Right lung (tissue), 5 donors: ENCODE results near the gene TRMT10B. TPM values are rescaled to one million over a fixed set of nuclear protein-coding genes. Genes with fewer than 3 reads are reported as not detected.
A peak's percentile ranks its signal among the peaks of the same experiment; 100 is the strongest.
"Not testable (repeated sequence)": the region's sequence is repeated elsewhere in the genome, so short reads cannot be mapped to it uniquely, and the experiment has no call there.

Experiments used
- DNase-seq, 2 donors: peaks; one replicate each; pipeline ENCODE4 v3.0.0-alpha.2; 2013
- polyA plus RNA-seq, 5 donors: library from polyadenylated mRNA; unstranded; fragments of 120-200 nt; gene quantifications; one replicate each; pipeline versions ENCODE4 v1.2.1 to v1.2.3, GENCODE V29; 2013; ENCODE audit warnings: inconsistent platforms in 1 of 5, low replicate concordance in 1 of 5; ENCODE audit not compliant: insufficient read length in 5 of 5, insufficient read depth in 1 of 5

The TRMT10B gene
- polyA plus RNA-seq, 5 donors, result 20.2 to 27.2 (median 23.8) TPM

GRCh38 chr9:37798677-37799076, 45.1 kb downstream of the TRMT10B start:
- DNase-seq, result no peak

DNA sequence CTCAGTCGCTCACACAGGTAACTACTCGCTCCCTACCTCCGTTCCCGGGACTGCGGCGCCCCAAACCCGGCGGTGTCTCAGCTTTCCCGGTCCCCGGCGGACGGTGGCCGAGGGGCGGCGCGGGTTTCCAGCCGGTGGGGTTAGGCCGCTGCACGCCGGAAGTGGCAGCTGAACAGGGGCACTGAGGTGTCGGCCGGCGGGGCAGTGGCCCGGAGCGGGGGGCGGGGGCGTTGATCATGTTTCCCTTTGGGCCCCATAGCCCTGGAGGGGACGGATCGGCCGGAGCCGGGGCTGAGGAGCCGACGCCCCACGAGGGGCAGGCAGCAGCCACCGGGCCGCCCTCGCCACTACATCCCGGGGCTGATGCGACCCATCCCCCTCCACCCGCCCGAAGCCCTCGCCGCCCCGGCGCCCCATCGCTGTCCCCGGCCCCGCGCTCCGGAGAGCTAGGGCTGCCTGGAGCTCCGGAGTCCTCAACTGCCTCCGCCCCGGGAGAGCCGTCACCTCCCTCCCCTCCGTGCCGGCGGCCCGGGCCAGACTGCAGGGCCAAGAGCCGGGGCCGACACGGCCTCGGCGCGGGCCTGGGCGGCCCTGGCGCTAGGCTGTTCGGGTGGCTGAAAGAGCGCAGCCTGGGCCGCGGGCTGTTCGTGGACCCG, 47.2 kb downstream of the TRMT10B start, which contains the start of gene DCAF10:
TSS of gene DCAF10 (plus strand) at position 167 of the 656 bp plus-strand sequence. CDS start at position 237, 70 bp downstream.
- DNase-seq, result peak; percentile 83 to 87

- no peak for DNase-seq
Observed at GRCh38 chr9:37801287-37801850, 47.8 kb downstream of the TRMT10B start.

- no peak for DNase-seq
Observed at GRCh38 chr9:37801959-37802711, 48.5 kb downstream of the TRMT10B start.

- DNase-seq, result no peak
Observed at GRCh38 chr9:37806271-37806670, 52.7 kb downstream of the TRMT10B start.

DNA sequence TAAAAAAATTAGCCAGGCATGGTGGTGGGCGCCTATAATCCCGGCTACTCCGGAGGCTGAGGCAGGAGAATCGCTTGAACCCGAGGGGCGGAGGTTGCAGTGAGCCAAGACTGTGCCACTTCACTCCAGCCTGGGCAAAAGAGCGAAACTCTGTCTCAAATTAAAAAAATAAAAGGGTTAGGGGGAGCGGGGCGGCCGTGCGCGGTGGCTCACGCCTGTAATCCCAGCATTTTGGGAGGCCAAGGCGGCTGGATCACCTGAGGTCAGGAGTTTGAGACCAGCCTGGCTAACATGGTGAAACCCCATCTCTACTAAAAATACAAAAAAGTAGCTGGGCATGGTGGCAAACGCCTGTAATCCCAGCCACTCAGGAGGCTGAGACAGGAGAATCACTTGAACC, 56.1 kb downstream of the TRMT10B start:
- DNase-seq, result not testable (repeated sequence)

- no peak for DNase-seq
Observed at GRCh38 chr9:37811906-37812476, 58.4 kb downstream of the TRMT10B start.

DNA sequence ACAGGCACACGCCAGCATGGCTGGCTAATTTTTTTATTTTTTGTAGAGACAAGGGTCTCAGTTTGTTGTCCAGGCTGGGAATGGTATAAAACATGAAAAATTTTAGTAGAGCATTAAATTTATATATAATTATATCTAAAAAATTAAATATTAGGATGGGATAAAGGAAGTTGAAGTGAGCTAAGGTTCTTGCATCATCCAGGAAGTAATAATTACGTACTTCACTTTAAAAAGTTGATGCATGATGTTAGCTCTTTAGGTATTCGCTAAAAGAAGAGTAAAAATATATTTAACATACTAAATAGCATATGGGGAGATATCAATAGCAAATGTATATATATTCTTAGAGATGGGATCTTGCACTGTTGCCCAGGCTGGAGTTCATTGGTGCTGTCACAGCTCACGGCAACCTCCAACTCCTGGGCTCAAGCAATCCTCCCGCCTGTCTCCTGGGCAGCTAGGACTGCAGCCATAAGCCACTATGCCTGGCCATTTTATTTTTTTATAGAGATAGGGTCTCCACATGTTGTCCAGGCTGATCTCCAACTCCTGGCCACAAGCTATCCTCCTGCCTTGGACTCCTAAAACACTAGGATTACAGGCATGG, 59.3 kb downstream of the TRMT10B start:
- DNase-seq, result no peak

GRCh38 chr9:37818849-37819248, 65.2 kb downstream of the TRMT10B start:
- DNase-seq, result no peak

DNA sequence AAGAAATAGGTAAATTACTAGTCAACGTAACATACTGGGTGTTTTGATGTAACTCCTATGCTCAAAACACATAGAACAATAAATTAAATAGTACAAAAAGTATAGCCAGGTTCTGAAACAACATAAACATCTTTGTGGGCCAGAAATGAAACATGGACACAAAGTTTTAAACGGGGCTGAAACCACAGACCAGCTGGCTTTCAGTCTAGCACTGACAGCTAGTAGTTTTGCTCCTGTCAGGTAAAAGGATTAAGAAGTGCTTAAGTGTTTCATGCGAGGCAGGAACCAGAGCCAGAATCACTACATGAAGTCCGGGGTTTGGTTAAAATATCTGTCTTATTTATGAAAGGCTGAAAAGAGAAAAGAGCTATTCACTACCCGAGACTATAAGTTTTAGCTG, 66.5 kb downstream of the TRMT10B start:
- no peak for DNase-seq

DNA sequence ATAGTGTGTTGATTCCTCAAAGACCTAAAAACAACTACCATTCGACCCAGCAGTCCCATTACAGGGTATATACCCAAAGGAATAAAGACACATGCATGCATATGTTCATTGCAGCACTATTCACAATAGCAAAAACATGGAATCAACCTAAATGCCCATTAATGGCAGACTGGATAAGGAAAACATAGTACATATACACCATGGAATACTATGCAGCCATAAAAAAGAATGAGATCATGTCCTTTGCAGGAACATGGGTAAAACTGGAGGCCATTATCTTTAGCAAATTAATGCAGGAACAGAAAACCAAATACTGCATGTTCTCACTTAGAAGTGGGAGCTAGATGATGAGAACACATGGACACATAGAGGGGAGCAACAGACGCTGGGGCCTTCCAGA, 71.6 kb downstream of the TRMT10B start:
- DNase-seq, result not testable (repeated sequence)

DNA sequence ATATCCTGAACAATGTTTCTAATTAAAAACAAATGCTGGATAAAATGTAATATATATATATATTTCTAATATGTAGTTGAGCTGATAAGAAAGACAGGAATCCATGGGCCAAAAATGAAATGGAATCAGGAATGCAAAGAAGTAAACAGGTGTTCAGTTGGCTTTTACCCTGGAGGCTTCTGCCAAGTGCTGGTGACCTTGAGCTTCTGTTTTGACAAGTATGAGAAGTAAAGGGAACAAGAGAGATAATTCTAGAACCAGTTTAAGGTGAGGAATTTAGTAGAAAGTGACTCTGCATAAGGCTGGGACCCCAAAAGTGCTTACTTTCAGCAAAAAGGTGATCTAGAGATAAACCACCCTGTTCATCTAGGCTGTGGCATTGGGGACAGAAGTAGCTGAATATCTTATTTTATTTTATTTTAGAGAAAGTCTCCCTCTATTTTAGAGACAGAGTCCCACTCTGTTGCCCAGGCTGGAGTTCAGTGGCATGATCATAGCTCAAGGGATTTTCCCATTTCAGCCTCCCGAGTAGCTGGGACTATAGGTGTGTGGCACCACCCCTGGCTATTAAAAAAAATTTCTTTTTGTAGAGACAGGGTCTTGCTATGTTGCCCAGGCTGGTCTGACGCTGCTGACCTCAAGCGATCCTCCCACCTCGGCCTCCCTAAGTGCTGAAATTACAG, 74.0 kb downstream of the TRMT10B start:
- no peak for DNase-seq

Other genes starting within 250 kb of the TRMT10B start
- gene FBXO10, start 177.4 kb upstream of the TRMT10B start, polyA plus RNA-seq, result 10 to 100 TPM in 2 of 5 donors, 1 to 10 TPM in 3; 8.3 to 10.6 (median 10.0) TPM
- gene TOMM5, start 161.2 kb upstream of the TRMT10B start, polyA plus RNA-seq, result 100 to 1,000 TPM in 4 of 5 donors, 10 to 100 TPM in 1; 95.3 to 126 (median 111) TPM
- under 1 TPM; 0.05 to 0.74 (median 0.14) TPM for gene FRMPD1, start 102.9 kb upstream of the TRMT10B start, polyA plus RNA-seq
- 10 to 100 TPM; 35.5 to 42.1 (median 40.3) TPM for gene EXOSC3, start 31.3 kb downstream of the TRMT10B start, polyA plus RNA-seq
- gene DCAF10, start 47.0 kb downstream of the TRMT10B start, polyA plus RNA-seq, result 10 to 100 TPM; 21.6 to 35.5 (median 32.5) TPM
- 10 to 100 TPM; 12.4 to 21.1 (median 16.8) TPM for gene SLC25A51, start 150.3 kb downstream of the TRMT10B start, polyA plus RNA-seq